GM23338 (cell line): Measurements from ENCODE around the gene CACNA1A. TPM values are rescaled to one million over a fixed set of nuclear protein-coding genes. Genes with fewer than 3 reads are reported as not detected.

Source experiments
- ATAC-seq: fragments of 200-7000 bp; cut with Tn5 transposase; 3 replicates; pipeline ENCODE4 v1.9.1; 2020
- DNase-seq: peaks from one replicate; pipeline ENCODE4 v3.0.0-alpha.2; 2015; ENCODE audit warnings: low spot score
- H2AFZ ChIP-seq: fragments of 200-600 bp; sonication (generic); 2 replicates; pipeline ENCODE4 v1.8.0; 2016; ENCODE audit warnings: antibody characterized with exemption, mild to moderate bottlenecking, moderate library complexity
- H3F3A ChIP-seq: fragments of 200-600 bp; sonication (generic); replicated peaks from 2 replicates; pipeline ENCODE4 v1.8.0; 2017; ENCODE audit warnings: antibody characterized with exemption, mixed run types, low read depth
- H3K27ac ChIP-seq: fragments of 200-600 bp; sonication (generic); 2 replicates; pipeline ENCODE4 v1.6.1; 2016; ENCODE audit warnings: low read depth
- H3K27me3 ChIP-seq: fragments of 200-600 bp; sonication (generic); 2 replicates; pipeline ENCODE4 v1.8.0; 2016; ENCODE audit warnings: mild to moderate bottlenecking, mixed run types, moderate library complexity; ENCODE audit not compliant: insufficient read depth
- H3K36me3 ChIP-seq: fragments of 200-600 bp; sonication (generic); 2 replicates; pipeline ENCODE4 v1.8.0; 2016; ENCODE audit warnings: mild to moderate bottlenecking; ENCODE audit not compliant: insufficient read depth
- H3K4me1 ChIP-seq: fragments of 200-600 bp; sonication (generic); 2 replicates; pipeline ENCODE4 v1.8.0; 2016; ENCODE audit warnings: mild to moderate bottlenecking, moderate library complexity; ENCODE audit not compliant: insufficient read depth
- H3K4me2 ChIP-seq: fragments of 200-600 bp; sonication (generic); 2 replicates; pipeline ENCODE4 v1.7.1; 2017; ENCODE audit warnings: mixed run types
- H3K4me3 ChIP-seq: fragments of 200-600 bp; sonication (generic); 2 replicates; pipeline ENCODE4 v1.6.1; 2016; ENCODE audit warnings: mixed run types
- H3K79me2 ChIP-seq: fragments of 200-600 bp; sonication (generic); replicated peaks from 2 replicates; pipeline ENCODE4 v1.8.0; 2017; ENCODE audit warnings: mild to moderate bottlenecking; ENCODE audit not compliant: insufficient read depth
- H3K9me2 ChIP-seq: fragments of 200-600 bp; sonication (generic); 2 replicates; pipeline ENCODE4 v1.8.0; 2017; ENCODE audit not compliant: insufficient read depth
- H4K20me1 ChIP-seq: fragments of 200-600 bp; sonication (generic); replicated peaks from 2 replicates; pipeline ENCODE4 v1.8.0; 2017; ENCODE audit warnings: mild to moderate bottlenecking; ENCODE audit not compliant: insufficient read depth
- H3K27ac Mint-ChIP-seq: 2 replicates; pipeline ENCODE4 v1.8.0; 2020; ENCODE audit warnings: inconsistent platforms, mild to moderate bottlenecking, moderate library complexity, mixed read lengths
- H3K27me3 Mint-ChIP-seq: 3 replicates; pipeline ENCODE4 v1.8.0; 2022; ENCODE audit warnings: low read depth, mild to moderate bottlenecking, moderate library complexity, mixed read lengths, inconsistent platforms; ENCODE audit not compliant: insufficient read depth, poor library complexity
- H3K36me3 Mint-ChIP-seq: 3 replicates; pipeline ENCODE4 v1.8.0; 2021; ENCODE audit warnings: low read depth, mild to moderate bottlenecking, inconsistent platforms, moderate library complexity, mixed read lengths
- H3K4me1 Mint-ChIP-seq: 3 replicates; pipeline ENCODE4 v1.8.0; 2020; ENCODE audit warnings: mild to moderate bottlenecking, inconsistent platforms, mixed read lengths
- H3K4me3 Mint-ChIP-seq: 3 replicates; pipeline ENCODE4 v1.8.0; 2021; ENCODE audit warnings: moderate library complexity, mild to moderate bottlenecking, inconsistent platforms, mixed read lengths
- H3K9me3 Mint-ChIP-seq: 3 replicates; pipeline ENCODE4 v1.8.0; 2020; ENCODE audit warnings: moderate library complexity, mild to moderate bottlenecking, inconsistent platforms, mixed read lengths
- CREB1 ChIP-seq: fragments of 250-450 bp; sonication (Bioruptor Pico); IDR thresholded peaks from 2 replicates; pipeline ENCODE4 v1.5.0; 2020; ENCODE audit warnings: low read depth, mild to moderate bottlenecking, moderate library complexity
- EZH2 ChIP-seq: fragments of 200-600 bp; sonication (generic); IDR thresholded peaks from one replicate; pipeline ENCODE4 v1.8.0; 2017; ENCODE audit warnings: antibody characterized with exemption, mild to moderate bottlenecking, low read depth; ENCODE audit not compliant: unreplicated experiment
- EZH2phosphoT487 ChIP-seq: fragments of 200-600 bp; sonication (generic); IDR thresholded peaks from one replicate; pipeline ENCODE4 v1.8.1; 2018; ENCODE audit warnings: antibody characterized with exemption; ENCODE audit not compliant: unreplicated experiment
- JUNB ChIP-seq: IDR thresholded peaks from one replicate; pipeline ENCODE4 v1.6.1; 2016; ENCODE audit warnings: antibody characterized with exemption; ENCODE audit not compliant: unreplicated experiment
- NANOG ChIP-seq: IDR thresholded peaks from 2 replicates; pipeline ENCODE4 v1.6.1; 2016; ENCODE audit warnings: antibody characterized with exemption, borderline replicate concordance
- POLR2AphosphoS5 ChIP-seq: IDR thresholded peaks from 2 replicates; pipeline ENCODE4 v1.6.1; 2016; ENCODE audit warnings: antibody characterized with exemption, low read depth
- STAT1 ChIP-seq: IDR thresholded peaks from one replicate; pipeline ENCODE4 v1.6.1; 2016; ENCODE audit warnings: antibody characterized with exemption; ENCODE audit not compliant: unreplicated experiment
- ZNF114 ChIP-seq: fragments of 250-450 bp; sonication (Bioruptor Pico); IDR thresholded peaks from 2 replicates; pipeline ENCODE4 v1.5.0; 2020; ENCODE audit warnings: mild to moderate bottlenecking, moderate library complexity
- ZNF331 ChIP-seq: fragments of 250-450 bp; sonication (Bioruptor Pico); IDR thresholded peaks from 2 replicates; pipeline ENCODE4 v1.5.0; 2020; ENCODE audit warnings: low read depth, mild to moderate bottlenecking, moderate library complexity
- polyA plus RNA-seq: library from polyadenylated mRNA; unstranded; fragments of >200 nt; fragmentation: Nextera tagmentation; extraction: Ambion mirVana; gene quantifications from 2 replicates; pipeline ENCODE4 v1.2.1, GENCODE V29; 2016
- total RNA-seq: library from RNA; depleted of rRNA; stranded (reverse); fragments of >200 nt; shearing (Covaris generic); gene quantifications from 2 replicates; pipeline ENCODE4 v1.2.3, GENCODE V29; 2014
- TF ChIP-seq, protein P1 (sequence below): fragments of 250-450 bp; sonication (Bioruptor Pico); IDR thresholded peaks from 2 replicates; pipeline ENCODE4 v1.5.0; 2020; ENCODE audit warnings: mild to moderate bottlenecking, moderate library complexity
- TF ChIP-seq, protein P2 (sequence below), 2 experiments: fragments of 200-600 bp in 1 of 2; sonication (generic) in 1 of 2; conservative IDR thresholded peaks; 2 replicates each; pipeline versions ENCODE4 v1.5.1 to v1.6.1; 2016 to 2017; ENCODE audit warnings: antibody characterized with exemption in 2 of 2, low read depth in 2 of 2, mild to moderate bottlenecking in 2 of 2, moderate library complexity in 1 of 2
- TF ChIP-seq, protein P3 (sequence below): IDR thresholded peaks from one replicate; pipeline ENCODE4 v1.6.1; 2018; ENCODE audit warnings: antibody characterized with exemption; ENCODE audit not compliant: unreplicated experiment
- TF ChIP-seq, protein P4 (sequence below): IDR thresholded peaks from 2 replicates; pipeline ENCODE4 v1.6.1; 2016; ENCODE audit warnings: antibody characterized with exemption

CACNA1A gene
- total and polyA plus RNA-seq, 2 experiments from 2014 or later: 7.4 to 20.3 TPM

DNA sequence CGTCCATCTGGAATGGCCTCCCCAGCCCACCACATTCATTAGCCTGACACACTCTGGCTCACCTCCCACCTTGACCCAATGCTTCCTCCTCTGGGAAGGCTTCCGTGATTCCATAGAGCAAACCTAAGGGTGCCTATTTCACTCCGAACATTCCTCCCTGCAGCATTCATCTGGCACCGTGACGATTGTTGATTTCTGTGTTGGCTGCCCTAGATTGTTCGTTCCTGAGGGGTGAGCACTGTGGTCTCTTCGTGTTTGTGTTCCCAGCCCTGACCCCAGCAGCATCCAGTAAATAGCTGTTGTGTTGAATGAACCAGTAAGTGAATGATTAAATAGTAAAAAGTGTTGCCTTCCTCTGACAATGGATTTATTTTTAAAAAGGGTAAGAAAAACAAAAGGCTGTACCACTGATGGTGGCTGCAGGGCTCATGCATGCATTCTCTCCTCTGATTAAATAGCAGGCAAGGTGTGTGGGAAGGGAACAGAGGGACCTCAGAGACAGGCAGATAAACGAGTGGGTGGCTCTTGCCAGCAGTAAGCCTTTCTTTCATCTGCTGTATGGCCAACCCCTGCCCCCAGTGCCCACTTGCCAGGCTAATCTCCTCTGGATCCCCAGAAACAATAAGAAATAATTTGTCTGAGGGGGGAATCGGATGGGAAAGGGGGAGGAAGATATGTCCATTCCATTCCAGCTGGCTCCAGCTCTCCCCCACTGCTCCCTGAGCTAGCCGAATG lies 48.4 kb upstream of the CACNA1A start:
- Mint-ChIP-seq H3K27me3 (peaks cover 6% of the 10 kb centered on the region), H3K36me3 (no peaks in the 10 kb centered on the region), H3K9me3 (no peaks in the 10 kb centered on the region; the same call in 2 of the 3 replicates), H3K4me3 (no peak overlapping the region), H3K4me1 (no peaks in the 10 kb centered on the region), H3K27ac (no peak overlapping the region)
- DNase-seq: no peak
- no peak overlapping the region for H3K4me3 ChIP-seq
- H3K27me3 ChIP-seq: no peaks in the 10 kb centered on the region
- no peak overlapping the region for H3K4me2 ChIP-seq
- no peaks in the 10 kb centered on the region for H3K4me1 ChIP-seq
- no peak overlapping the region for H2AFZ ChIP-seq
- no peaks in the 10 kb centered on the region for H3K9me2 ChIP-seq
- no peaks in the 10 kb centered on the region for H3K36me3 ChIP-seq
- no peaks in the 10 kb centered on the region for H4K20me1 ChIP-seq
- TF ChIP-seq POLR2AphosphoS5: no peak
- TF ChIP-seq, protein P1, sequence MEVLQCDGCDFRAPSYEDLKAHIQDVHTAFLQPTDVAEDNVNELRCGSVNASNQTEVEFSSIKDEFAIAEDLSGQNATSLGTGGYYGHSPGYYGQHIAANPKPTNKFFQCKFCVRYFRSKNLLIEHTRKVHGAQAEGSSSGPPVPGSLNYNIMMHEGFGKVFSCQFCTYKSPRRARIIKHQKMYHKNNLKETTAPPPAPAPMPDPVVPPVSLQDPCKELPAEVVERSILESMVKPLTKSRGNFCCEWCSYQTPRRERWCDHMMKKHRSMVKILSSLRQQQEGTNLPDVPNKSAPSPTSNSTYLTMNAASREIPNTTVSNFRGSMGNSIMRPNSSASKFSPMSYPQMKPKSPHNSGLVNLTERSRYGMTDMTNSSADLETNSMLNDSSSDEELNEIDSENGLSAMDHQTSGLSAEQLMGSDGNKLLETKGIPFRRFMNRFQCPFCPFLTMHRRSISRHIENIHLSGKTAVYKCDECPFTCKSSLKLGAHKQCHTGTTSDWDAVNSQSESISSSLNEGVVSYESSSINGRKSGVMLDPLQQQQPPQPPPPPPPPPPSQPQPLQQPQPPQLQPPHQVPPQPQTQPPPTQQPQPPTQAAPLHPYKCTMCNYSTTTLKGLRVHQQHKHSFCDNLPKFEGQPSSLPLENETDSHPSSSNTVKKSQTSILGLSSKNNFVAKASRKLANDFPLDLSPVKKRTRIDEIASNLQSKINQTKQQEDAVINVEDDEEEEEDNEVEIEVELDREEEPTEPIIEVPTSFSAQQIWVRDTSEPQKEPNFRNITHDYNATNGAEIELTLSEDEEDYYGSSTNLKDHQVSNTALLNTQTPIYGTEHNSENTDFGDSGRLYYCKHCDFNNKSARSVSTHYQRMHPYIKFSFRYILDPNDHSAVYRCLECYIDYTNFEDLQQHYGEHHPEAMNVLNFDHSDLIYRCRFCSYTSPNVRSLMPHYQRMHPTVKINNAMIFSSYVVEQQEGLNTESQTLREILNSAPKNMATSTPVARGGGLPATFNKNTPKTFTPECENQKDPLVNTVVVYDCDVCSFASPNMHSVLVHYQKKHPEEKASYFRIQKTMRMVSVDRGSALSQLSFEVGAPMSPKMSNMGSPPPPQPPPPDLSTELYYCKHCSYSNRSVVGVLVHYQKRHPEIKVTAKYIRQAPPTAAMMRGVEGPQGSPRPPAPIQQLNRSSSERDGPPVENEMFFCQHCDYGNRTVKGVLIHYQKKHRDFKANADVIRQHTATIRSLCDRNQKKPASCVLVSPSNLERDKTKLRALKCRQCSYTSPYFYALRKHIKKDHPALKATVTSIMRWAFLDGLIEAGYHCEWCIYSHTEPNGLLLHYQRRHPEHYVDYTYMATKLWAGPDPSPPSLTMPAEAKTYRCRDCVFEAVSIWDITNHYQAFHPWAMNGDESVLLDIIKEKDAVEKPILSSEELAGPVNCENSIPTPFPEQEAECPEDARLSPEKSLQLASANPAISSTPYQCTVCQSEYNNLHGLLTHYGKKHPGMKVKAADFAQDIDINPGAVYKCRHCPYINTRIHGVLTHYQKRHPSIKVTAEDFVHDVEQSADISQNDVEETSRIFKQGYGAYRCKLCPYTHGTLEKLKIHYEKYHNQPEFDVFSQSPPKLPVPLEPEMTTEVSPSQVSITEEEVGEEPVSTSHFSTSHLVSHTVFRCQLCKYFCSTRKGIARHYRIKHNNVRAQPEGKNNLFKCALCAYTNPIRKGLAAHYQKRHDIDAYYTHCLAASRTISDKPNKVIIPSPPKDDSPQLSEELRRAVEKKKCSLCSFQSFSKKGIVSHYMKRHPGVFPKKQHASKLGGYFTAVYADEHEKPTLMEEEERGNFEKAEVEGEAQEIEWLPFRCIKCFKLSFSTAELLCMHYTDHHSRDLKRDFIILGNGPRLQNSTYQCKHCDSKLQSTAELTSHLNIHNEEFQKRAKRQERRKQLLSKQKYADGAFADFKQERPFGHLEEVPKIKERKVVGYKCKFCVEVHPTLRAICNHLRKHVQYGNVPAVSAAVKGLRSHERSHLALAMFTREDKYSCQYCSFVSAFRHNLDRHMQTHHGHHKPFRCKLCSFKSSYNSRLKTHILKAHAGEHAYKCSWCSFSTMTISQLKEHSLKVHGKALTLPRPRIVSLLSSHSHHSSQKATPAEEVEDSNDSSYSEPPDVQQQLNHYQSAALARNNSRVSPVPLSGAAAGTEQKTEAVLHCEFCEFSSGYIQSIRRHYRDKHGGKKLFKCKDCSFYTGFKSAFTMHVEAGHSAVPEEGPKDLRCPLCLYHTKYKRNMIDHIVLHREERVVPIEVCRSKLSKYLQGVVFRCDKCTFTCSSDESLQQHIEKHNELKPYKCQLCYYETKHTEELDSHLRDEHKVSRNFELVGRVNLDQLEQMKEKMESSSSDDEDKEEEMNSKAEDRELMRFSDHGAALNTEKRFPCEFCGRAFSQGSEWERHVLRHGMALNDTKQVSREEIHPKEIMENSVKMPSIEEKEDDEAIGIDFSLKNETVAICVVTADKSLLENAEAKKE: no peak
- TF ChIP-seq STAT1: no peak
- TF ChIP-seq, protein P2, sequence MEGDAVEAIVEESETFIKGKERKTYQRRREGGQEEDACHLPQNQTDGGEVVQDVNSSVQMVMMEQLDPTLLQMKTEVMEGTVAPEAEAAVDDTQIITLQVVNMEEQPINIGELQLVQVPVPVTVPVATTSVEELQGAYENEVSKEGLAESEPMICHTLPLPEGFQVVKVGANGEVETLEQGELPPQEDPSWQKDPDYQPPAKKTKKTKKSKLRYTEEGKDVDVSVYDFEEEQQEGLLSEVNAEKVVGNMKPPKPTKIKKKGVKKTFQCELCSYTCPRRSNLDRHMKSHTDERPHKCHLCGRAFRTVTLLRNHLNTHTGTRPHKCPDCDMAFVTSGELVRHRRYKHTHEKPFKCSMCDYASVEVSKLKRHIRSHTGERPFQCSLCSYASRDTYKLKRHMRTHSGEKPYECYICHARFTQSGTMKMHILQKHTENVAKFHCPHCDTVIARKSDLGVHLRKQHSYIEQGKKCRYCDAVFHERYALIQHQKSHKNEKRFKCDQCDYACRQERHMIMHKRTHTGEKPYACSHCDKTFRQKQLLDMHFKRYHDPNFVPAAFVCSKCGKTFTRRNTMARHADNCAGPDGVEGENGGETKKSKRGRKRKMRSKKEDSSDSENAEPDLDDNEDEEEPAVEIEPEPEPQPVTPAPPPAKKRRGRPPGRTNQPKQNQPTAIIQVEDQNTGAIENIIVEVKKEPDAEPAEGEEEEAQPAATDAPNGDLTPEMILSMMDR (conservative IDR thresholded peaks at IDR 0.05; ENCODE audit: low read depth in 2 of 2): no peak
- TF ChIP-seq JUNB: no peak
- no peak for TF ChIP-seq NANOG
- no peak for TF ChIP-seq CREB1 (CRISPR knock-in tag)
- no peak for TF ChIP-seq EZH2
- no peak for TF ChIP-seq EZH2phosphoT487
- TF ChIP-seq ZNF114 (CRISPR knock-in tag): no peak
- TF ChIP-seq, protein P3, sequence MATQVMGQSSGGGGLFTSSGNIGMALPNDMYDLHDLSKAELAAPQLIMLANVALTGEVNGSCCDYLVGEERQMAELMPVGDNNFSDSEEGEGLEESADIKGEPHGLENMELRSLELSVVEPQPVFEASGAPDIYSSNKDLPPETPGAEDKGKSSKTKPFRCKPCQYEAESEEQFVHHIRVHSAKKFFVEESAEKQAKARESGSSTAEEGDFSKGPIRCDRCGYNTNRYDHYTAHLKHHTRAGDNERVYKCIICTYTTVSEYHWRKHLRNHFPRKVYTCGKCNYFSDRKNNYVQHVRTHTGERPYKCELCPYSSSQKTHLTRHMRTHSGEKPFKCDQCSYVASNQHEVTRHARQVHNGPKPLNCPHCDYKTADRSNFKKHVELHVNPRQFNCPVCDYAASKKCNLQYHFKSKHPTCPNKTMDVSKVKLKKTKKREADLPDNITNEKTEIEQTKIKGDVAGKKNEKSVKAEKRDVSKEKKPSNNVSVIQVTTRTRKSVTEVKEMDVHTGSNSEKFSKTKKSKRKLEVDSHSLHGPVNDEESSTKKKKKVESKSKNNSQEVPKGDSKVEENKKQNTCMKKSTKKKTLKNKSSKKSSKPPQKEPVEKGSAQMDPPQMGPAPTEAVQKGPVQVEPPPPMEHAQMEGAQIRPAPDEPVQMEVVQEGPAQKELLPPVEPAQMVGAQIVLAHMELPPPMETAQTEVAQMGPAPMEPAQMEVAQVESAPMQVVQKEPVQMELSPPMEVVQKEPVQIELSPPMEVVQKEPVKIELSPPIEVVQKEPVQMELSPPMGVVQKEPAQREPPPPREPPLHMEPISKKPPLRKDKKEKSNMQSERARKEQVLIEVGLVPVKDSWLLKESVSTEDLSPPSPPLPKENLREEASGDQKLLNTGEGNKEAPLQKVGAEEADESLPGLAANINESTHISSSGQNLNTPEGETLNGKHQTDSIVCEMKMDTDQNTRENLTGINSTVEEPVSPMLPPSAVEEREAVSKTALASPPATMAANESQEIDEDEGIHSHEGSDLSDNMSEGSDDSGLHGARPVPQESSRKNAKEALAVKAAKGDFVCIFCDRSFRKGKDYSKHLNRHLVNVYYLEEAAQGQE: no peak
- no peak for TF ChIP-seq ZNF331
- TF ChIP-seq, protein P4, sequence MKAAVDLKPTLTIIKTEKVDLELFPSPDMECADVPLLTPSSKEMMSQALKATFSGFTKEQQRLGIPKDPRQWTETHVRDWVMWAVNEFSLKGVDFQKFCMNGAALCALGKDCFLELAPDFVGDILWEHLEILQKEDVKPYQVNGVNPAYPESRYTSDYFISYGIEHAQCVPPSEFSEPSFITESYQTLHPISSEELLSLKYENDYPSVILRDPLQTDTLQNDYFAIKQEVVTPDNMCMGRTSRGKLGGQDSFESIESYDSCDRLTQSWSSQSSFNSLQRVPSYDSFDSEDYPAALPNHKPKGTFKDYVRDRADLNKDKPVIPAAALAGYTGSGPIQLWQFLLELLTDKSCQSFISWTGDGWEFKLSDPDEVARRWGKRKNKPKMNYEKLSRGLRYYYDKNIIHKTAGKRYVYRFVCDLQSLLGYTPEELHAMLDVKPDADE: no peak
- H3K79me2 ChIP-seq: no peaks in the 10 kb centered on the region
- no peak overlapping the region for H3K27ac ChIP-seq
- no peak for ATAC-seq
- H3F3A ChIP-seq: no peaks in the 10 kb centered on the region
